CD4-positive, alpha-beta T cell treated with Interleukin-12 subunit alpha and Interleukin-12 subunit beta, for 1 hour (primary cell): ENCODE measurements around the gene ERBB4.

Experiments used
- DNase-seq: peaks from one replicate; pipeline ENCODE4 v3.0.0-alpha.2; 2020

Gene ERBB4

DNA sequence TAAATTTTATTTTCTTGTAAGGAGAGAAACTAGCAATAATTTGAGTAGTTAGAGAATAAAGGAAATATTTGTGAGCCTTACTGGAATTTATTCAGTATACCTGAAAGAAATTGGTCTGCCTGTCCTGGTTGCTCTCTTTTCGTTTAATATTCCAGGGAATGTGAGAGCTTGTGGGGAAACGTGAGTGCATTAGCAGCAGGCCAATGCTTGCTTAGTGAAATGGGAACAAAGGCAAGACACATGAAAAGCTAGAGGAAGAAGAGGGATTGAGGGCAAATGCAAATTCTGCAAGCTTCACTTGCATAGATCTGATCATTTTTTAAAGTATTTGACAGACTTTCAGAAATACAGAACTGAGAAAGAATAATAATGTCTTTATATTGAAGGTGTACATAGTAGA, 111.0 kb downstream of the ERBB4 start:
- DNase-seq: no peak

DNA sequence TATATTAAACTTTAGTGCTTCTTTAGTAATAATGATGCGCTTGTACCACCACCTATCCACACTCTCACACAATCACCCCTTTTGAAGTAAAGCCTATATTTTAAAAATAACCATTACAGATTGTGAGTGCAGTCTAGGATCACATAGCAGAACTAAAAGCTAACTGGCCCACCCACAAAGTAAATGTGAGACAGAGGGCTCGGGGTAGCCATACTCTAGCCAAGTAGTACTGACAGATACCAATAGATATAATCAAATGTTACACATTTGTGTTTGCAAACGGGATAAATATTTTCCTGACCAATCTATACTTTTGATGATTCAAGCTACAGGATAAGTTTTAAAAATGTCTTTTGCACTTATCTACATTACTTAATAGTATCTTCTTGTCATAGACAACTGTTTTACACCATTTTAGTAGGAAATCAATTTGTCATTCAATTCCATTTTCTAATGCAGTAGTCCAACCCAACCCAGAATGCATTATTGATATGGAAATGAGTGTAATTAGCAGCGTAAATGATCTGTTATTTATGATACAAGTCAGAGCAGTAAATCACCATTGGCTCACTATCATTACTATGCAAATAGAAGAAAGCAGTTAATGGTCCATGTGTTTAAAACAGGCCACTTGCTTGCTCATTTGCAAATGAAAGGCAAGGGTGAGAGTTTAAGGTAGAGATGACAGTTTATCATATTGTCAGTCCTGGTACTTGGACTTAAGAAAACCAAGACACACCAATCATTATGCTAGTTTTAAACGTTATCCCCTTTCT, 111.8 kb downstream of the ERBB4 start:
- DNase-seq: no peak

DNA sequence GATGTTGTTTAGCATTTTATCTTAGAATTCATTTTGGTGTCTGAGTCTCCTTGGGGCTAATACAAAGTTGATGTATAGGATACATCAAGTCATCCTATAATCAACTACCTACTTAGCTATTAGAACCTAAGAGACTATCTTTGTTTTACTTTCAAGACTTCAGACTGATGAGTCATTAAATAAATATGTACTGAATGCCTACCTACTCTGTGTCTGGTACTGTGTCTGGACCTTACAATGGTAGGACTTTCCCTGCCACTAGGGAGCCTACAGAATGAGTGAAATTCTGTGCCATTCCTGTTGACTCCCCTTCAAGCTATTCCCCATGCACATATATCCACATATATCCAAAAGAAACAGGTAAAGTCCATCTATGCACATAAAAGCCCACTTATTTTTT, 114.5 kb downstream of the ERBB4 start:
- no peak for DNase-seq

DNA sequence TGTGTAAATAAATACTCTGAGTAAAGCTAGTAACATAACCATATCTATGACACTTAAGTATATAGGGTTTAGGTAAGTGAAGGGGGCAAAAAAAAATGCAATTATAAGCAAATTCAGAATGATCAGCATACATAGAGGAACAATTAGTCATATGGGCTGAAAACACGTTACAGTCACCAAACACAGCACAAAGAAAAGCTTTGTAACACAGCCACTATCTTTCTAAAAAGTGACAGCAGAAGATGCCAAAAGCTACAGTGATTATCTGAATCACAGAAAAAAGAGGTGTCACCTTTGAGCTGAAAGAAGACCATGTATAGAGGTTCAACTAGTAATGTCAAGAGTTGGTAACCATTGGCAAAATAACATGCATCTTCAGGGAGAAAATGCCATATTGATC, 115.5 kb downstream of the ERBB4 start:
- DNase-seq: no peak

DNA sequence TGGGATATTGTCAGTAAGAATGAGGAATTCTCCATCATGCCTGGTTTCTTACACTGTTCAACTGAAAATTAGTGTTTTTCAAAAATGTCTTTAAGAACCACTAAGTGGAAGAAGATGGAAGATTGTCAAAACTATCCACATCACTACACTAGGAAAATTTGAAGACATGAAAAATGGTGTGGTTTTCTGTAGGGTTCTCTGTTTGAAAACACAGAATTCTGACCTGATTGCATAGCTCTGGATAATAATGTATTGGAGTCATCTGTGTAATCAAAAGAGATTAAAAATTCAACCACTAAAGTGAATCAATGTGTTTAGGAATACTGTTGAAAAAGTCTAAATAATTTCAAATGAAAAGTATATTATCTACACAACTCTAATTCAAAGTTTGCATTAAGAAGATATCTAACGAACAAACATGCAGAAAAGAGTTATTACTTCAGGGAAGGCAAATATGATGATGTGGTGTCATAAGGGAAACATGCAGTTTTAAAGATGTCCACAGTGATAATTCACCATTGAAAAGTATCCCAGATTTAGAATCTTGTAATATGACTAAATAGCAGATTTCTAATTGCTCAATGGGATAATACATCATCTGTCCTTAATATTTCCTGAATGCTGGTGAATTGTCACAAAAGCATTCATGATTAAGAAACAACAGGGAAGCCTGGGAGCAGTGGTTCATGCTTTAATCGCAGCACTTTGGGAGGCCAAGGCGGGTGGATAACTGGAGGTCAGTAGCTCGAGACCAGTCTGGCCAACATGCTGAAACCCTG, 116.9 kb downstream of the ERBB4 start:
- DNase-seq: no peak

DNA sequence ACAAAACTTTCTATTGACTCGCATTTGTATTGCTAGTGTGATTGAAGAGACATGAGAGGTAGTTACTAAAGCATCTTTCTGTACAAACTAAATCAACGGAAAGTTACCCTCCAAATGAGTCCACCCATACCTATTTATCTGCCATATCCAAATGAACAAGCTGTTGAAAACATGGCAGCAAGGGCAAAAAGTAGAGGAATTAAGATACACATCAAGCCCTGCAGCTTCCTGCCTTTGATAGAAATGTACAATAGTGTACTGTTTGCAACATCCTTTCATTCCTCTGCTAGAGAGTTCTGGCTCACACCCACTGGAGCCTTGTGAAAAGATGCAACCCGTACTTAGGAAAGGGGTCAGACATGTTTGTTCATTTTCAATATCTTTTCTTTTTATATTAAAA, 122.5 kb downstream of the ERBB4 start:
- DNase-seq: no peak

DNA sequence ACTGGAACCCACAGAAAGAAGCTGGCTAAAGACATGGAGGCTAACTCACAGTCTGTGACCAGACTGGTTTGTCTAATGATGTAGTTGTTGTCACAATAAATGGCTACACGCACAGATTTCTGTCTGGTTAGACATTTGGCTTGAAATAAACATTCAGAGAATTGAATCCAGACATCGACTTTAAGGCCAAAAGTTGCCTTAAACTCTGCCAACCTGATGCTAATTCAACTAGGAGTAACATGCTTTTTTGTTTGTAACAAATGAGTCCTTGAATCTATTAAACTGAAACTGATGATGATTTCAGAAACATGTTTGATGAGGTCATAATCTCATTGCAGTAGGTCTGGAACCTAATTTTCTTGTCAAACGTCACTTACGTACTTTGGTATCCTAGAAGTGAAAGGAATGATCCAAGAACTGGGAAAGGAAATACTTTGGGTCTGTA, 123.8 kb downstream of the ERBB4 start:
- no peak for DNase-seq

DNA sequence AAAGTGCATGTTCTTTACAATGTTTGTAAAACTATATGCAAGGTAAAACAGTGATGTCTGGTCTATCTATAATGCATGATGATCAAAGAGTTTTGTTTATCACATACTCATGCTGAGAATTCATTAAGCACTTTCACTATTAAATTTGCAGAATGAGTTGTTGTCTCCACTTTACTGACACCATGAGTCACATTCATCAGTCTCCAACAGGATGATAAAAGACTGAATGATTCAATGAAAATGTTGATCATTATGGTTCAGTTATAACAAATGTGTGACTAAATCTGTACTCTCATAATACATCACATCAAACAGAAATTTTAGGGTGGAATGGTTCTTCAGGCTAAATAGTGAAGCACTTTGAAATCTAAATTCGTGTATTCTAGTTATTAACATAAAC, 129.0 kb downstream of the ERBB4 start:
- DNase-seq: no peak

DNA sequence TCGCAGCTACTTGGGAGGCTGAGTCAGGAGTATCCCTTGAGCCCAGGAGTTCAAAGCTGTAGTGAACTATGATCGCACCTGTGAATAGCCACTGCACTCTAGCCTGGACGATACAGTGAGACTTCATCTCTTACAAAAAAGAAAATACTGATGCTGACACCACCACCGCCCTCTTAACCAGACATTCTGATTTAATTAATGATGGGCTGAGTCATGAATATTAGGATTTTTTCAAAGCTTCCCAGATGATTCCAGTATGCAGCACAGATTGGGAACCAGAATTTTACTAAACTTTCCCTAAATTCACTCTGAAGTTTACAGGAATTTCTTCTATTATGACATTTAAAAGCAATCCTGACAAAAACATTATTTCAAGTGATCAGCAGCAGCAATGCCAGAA, 130.1 kb downstream of the ERBB4 start:
- DNase-seq: no peak

DNA sequence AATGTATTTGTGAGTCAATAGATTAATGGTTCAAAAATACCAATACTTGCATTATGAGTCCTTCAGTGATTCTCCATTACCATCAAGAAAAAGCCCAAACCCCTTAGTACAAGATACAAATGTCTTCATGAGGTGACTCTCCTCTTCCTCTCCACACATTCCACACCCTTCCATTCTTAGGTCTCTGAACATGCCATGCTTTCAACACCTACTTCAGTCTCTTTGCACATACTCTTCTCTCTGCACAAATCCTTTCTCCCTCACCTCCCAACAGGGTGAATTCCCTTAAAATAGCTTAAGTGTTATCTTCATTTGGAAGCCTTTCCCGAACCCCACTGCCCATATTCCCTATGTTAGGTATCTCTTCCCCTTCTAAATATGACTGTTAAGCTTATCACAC, 131.9 kb downstream of the ERBB4 start:
- no peak for DNase-seq

DNA sequence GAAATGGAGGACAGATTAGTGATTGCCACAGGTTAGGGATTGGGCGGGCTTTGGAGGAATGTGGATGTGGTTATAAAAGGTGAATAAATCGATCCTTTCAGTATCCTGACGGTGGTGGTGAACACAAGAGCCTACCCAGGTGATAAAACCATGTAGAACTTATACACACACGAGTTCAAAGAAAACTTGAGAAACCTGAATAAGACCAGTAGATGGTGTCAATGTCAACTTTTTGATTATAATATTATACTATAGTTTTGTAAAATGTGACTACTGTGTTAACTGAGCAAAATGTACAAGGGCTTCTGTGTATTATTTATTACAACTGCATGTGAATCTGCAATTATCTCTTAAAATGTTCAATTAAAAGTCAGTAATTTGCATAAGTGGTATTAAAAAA, 136.3 kb downstream of the ERBB4 start:
- DNase-seq: no peak

DNA sequence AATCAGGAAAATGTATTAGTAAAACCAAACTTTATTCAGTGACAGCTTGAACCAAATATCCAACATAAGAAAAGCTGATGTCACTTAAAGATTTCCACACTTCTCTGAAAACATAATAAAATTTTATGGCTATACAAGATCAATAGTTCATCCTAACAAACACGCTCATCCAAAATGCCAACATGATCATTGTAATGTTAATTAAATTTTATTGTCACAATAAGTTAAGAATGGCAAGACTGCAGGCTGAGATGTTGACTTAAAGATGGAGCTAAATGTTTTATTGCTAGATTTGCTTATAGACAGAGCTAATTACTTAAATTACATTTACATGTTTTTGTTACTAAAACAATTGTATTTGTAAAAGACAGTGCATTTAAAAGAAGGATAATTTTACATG, 140.3 kb downstream of the ERBB4 start:
- no peak for DNase-seq

DNA sequence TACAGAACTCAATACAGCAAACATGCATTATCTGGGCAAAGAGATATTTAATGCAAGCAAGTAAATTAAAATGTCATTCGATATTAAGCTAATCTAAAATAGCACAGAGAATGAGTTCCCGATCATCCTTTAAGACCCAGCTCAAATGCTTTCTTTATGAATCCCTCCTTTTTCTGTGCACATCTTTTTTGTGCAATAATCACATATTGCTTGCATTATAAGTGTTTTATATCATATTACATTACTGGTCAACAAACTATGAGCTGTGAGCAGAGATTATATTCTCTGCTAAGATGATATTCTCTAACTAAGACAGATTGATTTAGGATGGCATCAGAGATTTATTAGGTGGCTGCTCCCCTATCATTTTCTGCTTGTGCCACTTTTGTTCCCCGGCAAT, 146.1 kb downstream of the ERBB4 start:
- DNase-seq: no peak

DNA sequence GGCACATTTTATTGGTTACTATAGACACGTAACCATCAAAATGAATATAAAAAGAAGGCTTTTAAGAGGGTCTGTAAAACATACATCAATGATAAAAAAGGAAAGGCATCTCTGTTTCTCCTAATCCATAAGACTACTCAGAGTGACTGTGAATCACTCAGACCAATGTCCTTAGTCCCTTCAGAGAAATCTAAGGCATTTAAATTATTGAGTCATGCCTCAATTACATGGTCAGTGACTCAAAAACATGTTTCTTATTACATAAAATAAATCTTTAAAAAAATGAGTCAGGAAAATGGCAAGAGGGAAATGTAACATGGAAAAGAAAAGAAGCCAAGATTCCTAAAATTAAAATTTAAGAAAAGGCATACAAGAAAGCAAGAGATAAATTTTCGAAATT, 146.6 kb downstream of the ERBB4 start:
- DNase-seq: no peak

DNA sequence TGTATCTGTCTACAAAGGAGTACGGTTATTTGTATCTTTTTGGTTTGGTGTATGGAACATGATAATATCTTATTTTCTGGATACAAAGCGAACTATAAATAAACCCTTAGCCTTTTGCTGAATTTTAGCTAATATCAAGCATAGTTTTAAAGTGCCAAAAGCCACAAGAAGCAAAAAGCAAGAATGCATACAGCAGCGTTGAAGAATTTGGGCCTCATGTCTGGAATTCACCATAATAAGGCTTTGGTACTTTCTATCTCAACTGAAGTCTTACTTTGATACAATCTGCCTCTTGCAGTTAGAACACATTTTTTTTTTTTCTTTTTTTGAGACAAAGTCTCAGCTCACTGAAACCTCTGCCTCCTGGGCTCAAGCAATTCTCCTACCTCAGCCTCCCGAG, 151.5 kb downstream of the ERBB4 start:
- DNase-seq: no peak

DNA sequence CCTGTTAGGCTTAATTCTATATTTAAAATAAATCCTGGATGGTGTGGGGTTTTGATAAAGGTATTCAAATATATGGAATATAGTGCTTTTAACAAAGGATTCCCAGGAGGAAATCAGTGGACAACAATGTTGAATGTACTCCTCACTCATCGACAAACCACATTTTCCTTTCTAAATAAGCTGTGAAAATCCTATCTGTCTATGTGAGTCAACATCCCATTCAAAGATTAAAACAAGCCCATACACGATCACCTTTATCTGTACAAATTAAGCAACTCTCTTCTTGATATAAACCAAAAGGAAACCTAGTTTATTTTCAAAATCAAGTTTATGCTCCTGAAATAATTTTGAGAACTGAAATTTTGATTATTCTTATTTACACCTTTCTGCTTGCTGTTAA, 153.4 kb downstream of the ERBB4 start:
- no peak for DNase-seq

DNA sequence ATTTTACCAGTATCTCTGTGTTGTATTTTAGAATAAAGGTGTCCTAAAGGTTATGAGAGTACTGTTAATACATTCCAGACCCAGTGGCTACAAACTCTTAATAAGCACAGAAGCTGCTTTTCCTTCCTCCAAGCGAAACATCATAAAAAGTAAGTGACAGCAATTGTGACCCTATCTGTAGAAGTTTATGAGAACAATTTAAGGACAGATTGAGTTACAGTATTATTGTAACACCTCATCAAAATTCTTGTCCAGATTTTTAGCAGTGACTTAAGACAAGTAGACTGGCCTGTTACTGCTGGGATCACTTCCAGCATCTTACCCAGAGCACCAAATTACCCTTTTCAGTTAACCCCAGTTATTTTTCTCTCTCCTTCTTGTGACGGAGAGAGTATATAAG, 154.6 kb downstream of the ERBB4 start:
- DNase-seq: no peak

DNA sequence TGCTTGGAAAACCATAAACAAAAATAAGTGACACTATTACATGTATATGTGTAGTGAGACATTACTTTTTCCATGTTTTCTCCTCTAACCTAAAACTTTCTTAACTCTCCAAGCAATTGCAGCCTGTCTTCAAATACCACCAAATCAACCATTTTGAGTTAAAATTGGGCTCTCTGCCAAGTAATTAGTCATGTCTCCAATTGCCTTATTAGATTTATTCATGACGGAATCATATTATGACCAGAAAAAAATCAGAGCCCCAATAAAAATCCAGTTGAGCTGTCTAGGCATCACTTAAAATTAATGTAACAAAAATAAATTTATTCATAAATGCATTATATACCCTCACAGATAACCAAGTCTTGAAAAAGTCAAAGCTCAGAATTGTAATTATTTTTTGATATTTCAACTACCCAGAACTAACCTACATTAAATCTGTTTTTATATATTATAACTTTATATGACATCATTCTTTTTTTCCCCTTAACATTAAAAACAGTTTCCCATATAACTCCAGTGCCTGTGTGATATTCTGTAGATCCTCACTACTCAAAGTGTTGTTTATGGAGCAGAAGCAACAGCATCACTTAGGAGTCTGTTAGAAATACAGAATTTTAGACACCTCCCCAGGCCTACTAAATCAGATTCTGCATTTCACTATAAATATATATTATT, 157.0 kb downstream of the ERBB4 start:
- no peak for DNase-seq

DNA sequence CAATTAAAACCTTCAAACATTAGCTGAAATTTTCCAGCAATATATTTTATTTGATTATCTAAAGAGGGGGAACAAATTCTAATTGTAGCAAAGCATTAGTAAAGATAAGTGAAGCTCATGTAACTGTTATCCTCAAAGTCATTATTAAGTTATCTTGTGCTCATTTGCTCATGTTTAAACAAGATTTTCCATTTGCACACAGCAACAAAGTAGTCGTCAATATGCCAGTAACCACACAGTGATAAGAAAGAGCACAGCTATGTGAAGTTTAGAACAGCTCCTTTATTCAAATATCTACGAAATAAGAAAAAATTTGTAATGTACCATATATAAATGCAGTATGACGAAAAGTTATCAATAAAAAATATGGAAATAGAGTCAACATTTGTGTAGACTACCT, 159.5 kb downstream of the ERBB4 start:
- no peak for DNase-seq

DNA sequence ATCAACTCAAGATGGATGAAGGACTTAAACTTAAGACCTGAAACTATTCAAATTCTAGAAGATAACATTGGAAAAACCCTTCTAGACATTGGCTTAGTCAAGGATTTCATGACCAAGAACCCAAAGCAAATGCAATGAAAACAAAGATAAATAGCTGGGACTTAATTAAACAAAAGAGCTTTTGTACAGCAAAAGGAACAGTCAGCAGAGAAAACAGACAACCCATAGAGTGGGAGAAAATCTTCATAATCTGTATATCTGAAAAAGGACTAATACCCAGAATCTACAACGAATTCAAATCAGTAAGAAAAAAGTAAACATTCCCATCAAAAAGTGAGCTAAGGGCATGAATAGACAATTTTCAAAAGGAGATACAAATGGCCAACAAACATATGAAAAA, 171.2 kb downstream of the ERBB4 start:
- DNase-seq: no peak

DNA sequence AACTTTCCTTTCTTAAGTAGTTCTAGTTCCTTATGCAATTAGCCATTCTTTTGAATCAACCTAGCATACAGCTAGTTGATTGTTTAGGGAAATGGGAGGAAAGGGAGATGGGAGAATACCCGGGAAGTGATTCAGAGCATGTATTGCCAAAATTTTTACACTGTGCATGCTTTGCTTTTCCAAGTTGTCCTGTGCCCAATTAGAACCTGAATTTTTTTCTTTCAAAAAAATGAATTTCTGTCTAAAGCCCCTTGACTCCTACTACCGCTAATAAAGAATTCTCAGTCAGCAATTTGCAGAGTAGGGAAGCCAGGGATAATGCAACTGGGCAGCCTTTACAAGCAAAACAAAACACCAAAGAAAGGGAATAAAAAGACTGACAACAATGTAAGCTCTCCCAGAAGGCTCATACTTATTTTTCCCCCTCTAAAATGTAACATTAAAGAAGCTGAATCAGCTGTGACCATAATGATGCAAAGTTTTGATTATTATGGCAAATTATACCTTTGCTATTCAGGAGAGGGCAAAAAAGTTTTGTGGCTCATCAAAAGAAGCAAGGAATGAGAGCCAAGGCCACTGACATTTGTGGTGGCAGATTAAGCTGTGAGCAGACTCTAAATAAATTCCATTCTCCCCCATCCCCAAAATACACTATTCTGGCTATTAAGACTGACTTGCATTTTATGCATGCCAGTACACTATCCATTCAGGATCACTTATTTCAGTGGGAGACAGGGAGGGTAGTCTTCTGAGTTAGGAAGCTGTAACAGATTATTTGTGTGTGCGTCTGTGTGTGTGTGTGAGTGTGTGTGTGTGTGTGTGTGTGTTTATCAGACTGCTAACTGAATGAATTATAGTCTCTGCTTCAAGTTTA, 174.3 kb downstream of the ERBB4 start:
- DNase-seq: no peak

DNA sequence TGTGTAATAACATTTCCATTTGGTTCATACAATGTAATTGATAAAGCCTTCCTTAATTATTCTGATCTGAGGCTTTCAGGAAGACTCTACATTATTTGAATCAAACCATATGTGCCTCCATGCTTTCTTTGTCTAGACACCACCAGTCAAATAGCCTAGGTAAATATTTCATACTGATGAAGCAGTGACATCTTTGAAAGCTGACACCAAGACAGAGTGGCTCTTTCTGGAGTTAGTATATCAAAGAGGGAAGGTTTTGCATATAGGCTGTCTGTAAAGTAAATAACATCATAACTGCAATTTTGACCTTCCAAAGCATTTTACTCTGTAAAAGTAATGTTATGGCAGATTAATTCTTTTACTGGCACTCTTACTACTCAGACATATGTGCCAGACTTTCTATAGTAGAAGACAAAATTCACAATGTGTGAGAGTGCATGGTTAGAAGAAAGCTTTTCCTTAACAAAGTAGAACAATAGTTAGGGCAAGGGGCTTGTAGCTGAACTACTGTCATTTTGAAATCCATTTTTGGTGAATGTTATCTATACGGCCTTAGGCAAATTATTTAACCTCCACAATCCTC, 177.3 kb downstream of the ERBB4 start:
- no peak for DNase-seq

DNA sequence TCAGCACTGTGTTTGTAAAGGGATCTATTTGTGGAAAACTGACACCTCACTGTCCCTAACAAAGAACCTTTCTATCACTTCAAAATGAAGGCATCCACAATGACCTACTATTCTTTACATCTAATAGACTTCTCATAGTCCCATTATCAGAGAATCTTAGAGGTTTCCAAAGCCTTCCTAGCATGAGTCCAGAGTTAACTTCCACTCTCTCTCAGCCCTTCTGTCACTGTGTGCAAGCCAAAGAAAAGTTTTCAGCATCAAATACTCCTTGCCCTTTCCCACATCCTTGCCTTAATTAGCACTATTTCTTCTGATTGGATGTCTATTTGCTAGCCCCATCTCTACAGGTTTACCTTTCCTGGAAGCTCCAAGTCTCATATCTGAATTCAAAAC, 178.5 kb downstream of the ERBB4 start:
- DNase-seq: no peak
